ENCODE measurements around the gene MYBPC3.

Gene MYBPC3

DNA sequence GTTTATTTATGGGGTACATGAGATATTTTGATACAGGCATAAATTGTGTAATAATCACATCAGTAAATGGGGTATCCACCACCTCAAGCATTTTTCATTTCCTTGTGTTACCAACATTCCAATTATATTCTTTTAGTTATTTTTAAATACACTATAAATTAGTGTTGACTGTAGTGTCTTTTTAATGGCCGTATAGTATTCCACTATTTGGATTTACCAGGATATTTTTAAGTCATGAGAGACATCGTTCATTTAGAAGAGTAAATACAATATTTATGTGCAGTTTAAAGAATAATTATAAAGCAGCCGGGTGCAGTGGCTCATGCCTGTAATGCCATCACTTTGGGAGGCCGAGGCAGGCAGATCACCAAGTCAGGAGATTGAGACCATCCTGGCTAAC is 32.0 kb upstream of the MYBPC3 start:
- no peak for DNase-seq (ENCODE audit: low read depth)

DNA sequence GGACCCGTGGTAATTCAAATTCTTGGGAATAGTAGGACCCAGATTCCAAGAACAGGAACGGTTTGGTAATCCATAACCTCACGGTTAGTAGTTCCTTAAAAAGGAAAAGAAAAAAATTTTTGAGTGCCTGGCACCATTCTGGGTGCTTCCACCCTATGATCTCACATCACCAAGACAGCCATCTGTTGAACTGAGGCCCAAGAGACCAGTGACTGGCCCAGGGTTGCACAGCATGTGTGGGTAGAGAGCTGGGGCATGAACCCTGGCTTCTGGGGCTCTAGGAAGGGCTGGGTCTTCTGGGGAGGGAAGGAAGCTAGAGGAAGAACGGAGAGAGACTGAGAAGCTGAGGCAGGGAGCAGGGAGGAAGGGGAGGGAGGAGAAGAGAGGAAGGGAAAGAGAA is 30.6 kb upstream of the MYBPC3 start:
- no peak for DNase-seq (ENCODE audit: low read depth)

GRCh38 chr11:47380078-47380477 is 27.6 kb upstream of the MYBPC3 start:
- DNase-seq (ENCODE audit: low read depth): no peak

- DNase-seq (ENCODE audit: low read depth): no peak
Measured at GRCh38 chr11:47379317-47379716, 26.8 kb upstream of the MYBPC3 start.

- no peak for DNase-seq (ENCODE audit: low read depth)
Measured at GRCh38 chr11:47378836-47379170, 26.3 kb upstream of the MYBPC3 start.

GRCh38 chr11:47378010-47378835 is 25.7 kb upstream of the MYBPC3 start, which contains the start of gene SPI1:
SPI1 (minus strand) TSS chr11:47378547; CDS start chr11:47378353, 194 bp downstream.
- no peak for DNase-seq (ENCODE audit: low read depth)

DNA sequence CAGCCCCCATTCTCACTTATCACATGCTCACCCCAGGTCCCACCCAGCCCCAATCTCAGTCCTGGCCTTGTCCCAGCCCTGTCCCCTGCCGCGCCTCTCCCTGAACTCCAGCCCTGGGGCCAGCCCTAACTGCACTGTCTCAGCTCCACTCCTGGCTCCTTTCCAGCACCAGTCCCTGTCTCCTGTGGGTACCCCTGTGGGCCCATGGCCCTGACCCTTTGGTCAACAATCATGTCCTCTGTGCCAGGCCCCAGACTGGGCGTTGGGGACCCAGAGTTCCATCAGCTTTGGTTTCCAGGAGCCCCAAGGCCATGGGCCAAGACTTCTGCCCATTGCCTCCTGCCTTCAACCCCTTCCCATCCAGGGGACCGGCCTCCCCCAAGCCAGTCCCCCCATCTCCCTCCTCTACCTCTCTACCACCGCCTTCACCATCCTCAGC is 25.1 kb upstream of the MYBPC3 start:
- DNase-seq (ENCODE audit: low read depth): no peak

DNA sequence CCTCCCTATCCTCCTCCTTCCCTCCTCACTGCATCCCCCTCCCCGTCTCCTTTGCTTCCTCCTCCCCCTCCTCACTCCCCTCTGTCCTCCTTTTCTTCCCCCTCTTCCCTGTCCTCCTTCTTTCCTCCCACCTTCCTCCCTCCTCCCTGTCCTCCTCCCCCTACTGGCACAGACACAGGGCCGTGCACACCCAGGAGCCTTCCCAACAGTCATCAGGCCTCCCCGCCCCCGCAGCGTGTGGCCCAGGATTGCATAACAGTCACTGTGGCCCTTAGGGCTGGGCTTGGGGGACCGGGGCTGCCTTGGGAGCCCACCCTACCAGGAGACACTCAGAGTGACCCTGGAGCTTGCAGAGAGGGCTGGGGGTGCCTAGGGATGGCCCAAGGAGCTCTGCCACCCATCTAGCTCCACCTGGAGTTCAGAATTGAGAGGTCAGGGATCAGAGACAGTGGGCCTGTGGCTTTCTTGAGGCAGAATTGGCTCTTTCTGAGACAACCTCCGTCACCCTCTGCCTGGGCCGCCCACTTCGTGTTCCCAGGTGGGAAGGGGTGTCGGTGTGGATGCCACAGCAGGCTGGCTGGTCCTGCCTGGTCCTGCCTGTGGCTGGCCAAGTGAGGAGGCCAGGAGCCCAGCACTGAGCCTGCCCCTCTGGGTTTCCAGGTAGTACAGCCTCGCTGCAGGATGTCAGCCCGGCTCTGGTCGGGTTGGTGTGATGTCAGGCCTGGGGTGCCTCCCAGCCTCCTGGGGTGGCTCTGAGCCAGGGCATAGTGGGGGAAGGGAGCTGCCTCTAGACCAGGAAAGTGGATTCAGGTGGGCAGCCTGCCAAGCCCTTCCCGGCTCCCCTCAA is 24.2 kb upstream of the MYBPC3 start:
- DNase-seq (ENCODE audit: low read depth): no peak

DNA sequence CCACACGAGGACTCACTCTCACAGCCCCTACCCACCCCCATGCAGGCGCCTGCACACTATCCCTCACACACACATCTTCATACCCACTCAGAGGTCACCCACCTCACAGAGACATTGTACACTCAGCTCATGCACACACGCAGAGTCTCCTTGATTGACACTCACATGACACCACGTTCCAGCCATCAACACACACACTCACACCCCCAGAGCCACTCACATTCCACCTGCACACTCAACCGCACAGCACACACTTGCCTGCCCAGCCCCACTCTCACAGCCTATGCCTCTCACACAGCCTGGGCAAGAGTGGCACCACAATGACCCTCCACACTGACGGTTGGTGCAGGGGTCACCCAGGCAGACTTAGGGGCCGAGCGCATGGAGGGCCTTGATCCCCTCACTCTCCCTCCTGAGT is 23.6 kb upstream of the MYBPC3 start:
- no peak for DNase-seq (ENCODE audit: low read depth)

DNA sequence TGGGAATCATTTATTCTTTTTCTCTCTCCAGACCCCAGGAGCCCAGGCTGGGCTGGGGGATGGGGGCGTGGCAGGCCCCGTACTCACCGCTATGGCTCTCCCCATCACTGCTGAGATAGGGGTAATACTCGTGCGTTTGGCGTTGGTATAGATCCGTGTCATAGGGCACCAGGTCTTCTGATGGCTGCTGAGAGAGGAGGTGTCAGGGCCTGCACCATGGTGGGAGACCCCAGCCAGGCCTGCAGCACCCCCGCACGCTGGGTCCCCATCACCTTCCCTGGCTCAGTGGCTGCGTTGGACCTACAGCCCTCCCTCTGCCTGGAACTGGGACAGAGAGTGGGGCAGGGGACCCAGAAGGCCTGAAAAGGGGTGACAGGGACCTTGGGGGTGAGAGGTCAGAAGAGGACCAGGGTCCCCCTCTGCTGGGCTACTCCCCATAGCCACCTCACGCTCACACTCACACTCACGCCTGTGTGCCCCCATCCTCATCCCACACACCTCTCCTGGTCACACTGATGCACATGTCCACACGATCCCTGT is 23.1 kb upstream of the MYBPC3 start:
- DNase-seq (ENCODE audit: low read depth): no peak

DNA sequence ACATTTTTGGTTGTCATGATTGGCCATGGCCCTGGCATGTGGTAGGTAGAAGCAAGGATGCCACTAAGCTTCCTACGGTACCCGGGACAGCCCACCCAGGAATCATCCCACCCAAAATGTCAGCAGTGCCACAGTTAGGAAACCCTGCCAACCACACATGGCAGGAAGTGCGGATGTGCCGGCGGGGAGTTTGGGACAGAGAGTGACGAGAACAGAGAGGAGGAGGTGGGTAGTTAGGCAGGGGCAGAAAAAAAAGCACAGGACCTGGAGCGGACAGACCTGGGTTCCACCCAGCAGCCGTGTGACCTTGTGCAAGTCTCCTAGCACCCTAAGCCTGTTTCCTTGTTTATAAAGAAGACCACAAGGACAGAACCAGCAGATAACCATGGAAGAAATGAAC is 22.5 kb upstream of the MYBPC3 start:
- no peak for DNase-seq (ENCODE audit: low read depth)

DNA sequence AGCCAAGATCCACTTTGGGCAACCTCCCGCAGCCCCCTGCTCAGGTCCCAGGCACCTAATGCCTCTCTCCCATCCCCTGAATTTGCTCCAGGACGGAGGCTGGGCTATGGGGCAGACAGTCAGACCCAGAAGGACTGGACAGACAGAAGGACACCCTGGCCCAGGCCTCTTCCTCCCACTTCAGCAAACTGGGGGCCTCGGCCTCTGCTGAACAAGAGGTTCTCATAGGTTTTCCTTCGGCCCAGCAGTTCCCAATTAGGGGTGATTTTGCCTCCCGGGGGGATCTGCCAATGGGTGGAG is 22.2 kb upstream of the MYBPC3 start:
- no peak for DNase-seq (ENCODE audit: low read depth)

GRCh38 chr11:47373876-47374719 is 21.6 kb upstream of the MYBPC3 start:
- peak; percentile 79 for DNase-seq (ENCODE audit: low read depth)

GRCh38 chr11:47372422-47372821 is 19.9 kb upstream of the MYBPC3 start:
- DNase-seq (ENCODE audit: low read depth): no peak

DNA sequence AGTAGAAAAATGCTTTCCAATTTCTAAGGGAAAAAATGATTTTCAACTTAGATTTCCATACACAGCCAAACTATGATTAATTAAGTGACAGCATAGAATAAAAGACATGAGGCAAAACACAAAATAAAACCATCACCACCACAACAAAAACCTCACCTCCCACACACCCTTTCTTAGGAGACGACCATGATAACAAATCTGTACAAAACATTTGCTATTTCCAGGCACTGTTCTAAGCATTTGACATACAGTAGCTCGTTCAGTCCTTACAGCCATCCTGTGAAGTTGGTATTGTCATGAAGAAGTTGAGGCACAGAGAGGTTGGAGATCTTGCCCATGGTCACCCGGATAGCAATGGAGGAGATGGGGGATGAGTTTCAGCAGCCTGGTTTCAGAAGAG is 17.2 kb upstream of the MYBPC3 start:
- no peak for DNase-seq (ENCODE audit: low read depth)

- no peak for DNase-seq (ENCODE audit: low read depth)
Measured at GRCh38 chr11:47366020-47366490, 13.6 kb upstream of the MYBPC3 start.

DNA sequence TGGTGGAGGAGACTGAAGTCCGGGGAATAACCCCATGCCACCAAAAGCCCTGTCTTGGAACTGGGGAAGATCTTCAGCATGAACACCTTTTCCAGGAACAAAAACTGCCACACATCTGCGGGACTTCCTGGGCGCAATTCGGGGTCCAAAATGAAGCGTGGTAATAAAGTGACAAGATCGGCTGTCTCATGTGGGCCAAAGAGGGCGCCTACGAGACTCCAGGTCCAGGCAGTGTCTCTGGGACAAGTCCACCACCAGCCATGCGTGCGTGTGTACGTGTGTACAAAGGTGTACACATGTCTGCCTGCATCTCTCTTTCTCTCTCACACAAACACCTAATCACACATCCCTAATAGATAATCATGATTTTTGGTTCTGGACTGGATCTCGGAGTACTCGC is 8.9 kb upstream of the MYBPC3 start:
- DNase-seq (ENCODE audit: low read depth): no peak

GRCh38 chr11:47360341-47360740 is 7.8 kb upstream of the MYBPC3 start:
- DNase-seq (ENCODE audit: low read depth): no peak

DNA sequence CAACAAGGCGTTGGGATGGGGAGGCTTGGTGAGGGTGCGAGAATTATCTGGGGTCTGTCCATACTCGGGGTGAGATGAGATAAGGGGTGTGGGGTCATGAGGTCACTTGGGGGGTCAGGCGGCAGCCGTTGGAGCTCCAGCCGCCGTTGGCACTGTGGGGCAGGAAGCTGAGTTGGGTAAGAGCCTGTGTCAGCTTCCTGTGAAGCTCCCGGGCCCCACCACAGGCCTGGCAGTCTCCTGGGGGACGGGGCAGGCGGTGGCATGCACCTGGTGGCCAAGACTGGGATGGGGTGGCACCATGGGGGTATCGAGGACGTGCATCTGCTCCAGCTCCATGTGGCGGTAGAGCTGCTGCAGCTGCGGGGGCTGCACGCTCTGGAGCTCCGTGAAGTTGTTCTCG is 7.1 kb upstream of the MYBPC3 start:
- DNase-seq (ENCODE audit: low read depth): no peak

DNA sequence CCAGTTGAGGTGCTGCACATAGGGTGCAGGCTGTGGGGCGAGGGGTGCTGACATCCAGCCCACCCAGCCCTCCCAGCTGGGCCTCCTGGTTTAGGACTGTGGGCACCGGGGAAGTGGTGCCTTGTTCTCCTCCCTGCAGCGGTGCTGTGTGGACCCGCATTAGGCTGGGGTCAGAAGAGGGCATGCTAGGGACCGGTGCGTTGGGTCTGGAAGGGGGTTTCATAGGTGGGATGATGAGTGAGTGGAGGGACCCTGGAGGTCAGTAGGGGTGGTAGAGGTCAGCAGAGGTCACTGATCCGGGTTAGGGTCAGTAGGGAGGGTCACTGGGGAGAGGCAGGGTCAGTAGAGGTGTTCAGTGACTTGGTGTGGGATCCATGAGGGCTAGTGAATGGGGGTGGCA is 6.7 kb upstream of the MYBPC3 start:
- no peak for DNase-seq (ENCODE audit: low read depth)

- DNase-seq (ENCODE audit: low read depth): no peak
Measured at GRCh38 chr11:47358731-47359051, 6.2 kb upstream of the MYBPC3 start.

- DNase-seq (ENCODE audit: low read depth): no peak
Measured at GRCh38 chr11:47357985-47358730, 5.7 kb upstream of the MYBPC3 start.

Measured in activated T-helper 9 cell treated with anti-CD3 and anti-CD28 coated beads, Interleukin-2, amount 50 U/mL, for 16 hours (primary cell).